ENCODE data around the gene CMSS1.

DNA sequence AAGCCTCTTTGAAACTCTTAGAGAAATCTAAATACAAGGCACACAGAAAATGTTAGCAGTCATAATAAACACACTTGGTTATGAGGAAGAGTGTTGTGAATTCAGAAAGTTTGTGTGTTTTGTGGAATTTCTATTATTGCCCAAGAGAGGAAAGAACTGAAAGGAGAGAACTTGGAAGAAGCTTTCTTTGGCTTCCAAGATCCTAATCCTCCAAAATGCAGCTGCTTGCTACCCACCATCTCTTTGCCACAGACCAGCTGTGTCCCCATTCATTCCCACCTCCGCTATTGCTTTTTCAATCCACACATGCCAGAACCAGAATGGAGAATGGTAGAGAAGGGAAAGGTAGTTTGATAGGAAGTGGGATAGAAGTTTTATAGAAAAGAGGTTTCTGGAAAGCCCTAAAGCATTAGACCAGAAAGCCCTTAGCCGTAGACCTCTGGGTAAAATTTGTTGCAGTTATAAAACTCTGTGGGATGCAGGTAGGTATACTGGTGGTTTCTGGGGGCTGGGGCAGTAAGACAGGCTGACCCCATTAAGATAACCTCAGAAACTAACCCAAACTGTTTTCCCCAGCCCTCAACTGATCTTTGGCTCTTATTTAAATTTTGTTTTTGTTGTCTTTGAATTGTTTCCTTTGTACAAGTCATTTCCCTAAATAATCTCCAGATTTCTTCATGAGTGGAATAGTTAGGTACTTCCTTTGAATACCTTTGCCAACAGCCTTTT, 188.2 kb downstream of the CMSS1 start:
- TF ChIP-seq, protein P1, sequence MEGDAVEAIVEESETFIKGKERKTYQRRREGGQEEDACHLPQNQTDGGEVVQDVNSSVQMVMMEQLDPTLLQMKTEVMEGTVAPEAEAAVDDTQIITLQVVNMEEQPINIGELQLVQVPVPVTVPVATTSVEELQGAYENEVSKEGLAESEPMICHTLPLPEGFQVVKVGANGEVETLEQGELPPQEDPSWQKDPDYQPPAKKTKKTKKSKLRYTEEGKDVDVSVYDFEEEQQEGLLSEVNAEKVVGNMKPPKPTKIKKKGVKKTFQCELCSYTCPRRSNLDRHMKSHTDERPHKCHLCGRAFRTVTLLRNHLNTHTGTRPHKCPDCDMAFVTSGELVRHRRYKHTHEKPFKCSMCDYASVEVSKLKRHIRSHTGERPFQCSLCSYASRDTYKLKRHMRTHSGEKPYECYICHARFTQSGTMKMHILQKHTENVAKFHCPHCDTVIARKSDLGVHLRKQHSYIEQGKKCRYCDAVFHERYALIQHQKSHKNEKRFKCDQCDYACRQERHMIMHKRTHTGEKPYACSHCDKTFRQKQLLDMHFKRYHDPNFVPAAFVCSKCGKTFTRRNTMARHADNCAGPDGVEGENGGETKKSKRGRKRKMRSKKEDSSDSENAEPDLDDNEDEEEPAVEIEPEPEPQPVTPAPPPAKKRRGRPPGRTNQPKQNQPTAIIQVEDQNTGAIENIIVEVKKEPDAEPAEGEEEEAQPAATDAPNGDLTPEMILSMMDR (IDR thresholded peaks at IDR 0.05): no peak
- no peak for TF ChIP-seq POLR2A (IDR thresholded peaks at IDR 0.05)

Data from uterus (tissue), 2 donors.